Type B pancreatic cell (in vitro differentiated cells): ENCODE results near the gene STIM1. TPM values are rescaled to one million over a fixed set of nuclear protein-coding genes. Genes with fewer than 3 reads are reported as not detected.

Experiments used
- DNase-seq: peaks from one replicate; pipeline ENCODE4 v3.0.0; 2021; ENCODE audit warnings: mixed read lengths; ENCODE audit not compliant: unreplicated experiment; ENCODE audit errors: extremely low spot score
- H3K27ac Mint-ChIP-seq: 2 replicates; pipeline ENCODE4 v1.8.0; 2021; ENCODE audit warnings: mild to moderate bottlenecking, mixed read lengths
- H3K27me3 Mint-ChIP-seq: 2 replicates; pipeline ENCODE4 v1.8.0; 2021; ENCODE audit warnings: mixed read lengths
- H3K36me3 Mint-ChIP-seq: 2 replicates; pipeline ENCODE4 v1.8.0; 2021; ENCODE audit warnings: mixed read lengths
- H3K4me1 Mint-ChIP-seq: one replicate; pipeline ENCODE4 v1.8.0; 2021; ENCODE audit warnings: mixed read lengths; ENCODE audit not compliant: unreplicated experiment
- H3K4me3 Mint-ChIP-seq: 2 replicates; pipeline ENCODE4 v1.8.0; 2021; ENCODE audit warnings: mild to moderate bottlenecking, mixed read lengths
- H3K9me3 Mint-ChIP-seq: 2 replicates; pipeline ENCODE4 v1.8.0; 2021; ENCODE audit warnings: mixed read lengths
- CTCF ChIP-seq: fragments of 200-600 bp; sonication (generic); conservative IDR thresholded peaks from 2 replicates; pipeline ENCODE4 v1.5.0; 2021; ENCODE audit warnings: antibody characterized with exemption, mild to moderate bottlenecking
- total RNA-seq: library from RNA; stranded (reverse); gene quantifications from 2 replicates; pipeline ENCODE4 v1.2.1, GENCODE V29; 2021; ENCODE audit warnings: low replicate concordance

The STIM1 gene
- total RNA-seq, 1 donor from 2014 or later: 38.9 TPM

GRCh38 chr11:3944198-3944597, 88.7 kb downstream of the STIM1 start:
- no peak for DNase-seq
- TF ChIP-seq CTCF: no peak
- H3K4me3 Mint-ChIP-seq: no peak overlapping the region
- peaks cover 7% of the 10 kb centered on the region for H3K4me1 Mint-ChIP-seq
- H3K27ac Mint-ChIP-seq: peak overlapping the region; percentile 50
- H3K36me3 Mint-ChIP-seq: no peaks in the 10 kb centered on the region
- H3K9me3 Mint-ChIP-seq: no peaks in the 10 kb centered on the region
- no peaks in the 10 kb centered on the region for H3K27me3 Mint-ChIP-seq

GRCh38 chr11:3946455-3947017, 91.1 kb downstream of the STIM1 start:
- Mint-ChIP-seq H3K4me1 (peaks cover 14% of the 10 kb centered on the region), H3K27ac (no peak overlapping the region), H3K4me3 (no peak overlapping the region)

GRCh38 chr11:3947061-3947460, 91.6 kb downstream of the STIM1 start:
- Mint-ChIP-seq H3K9me3 (no peaks in the 10 kb centered on the region), H3K36me3 (no peaks in the 10 kb centered on the region), H3K27ac (no peak overlapping the region), H3K4me3 (no peak overlapping the region), H3K4me1 (peaks cover 14% of the 10 kb centered on the region), H3K27me3 (no peaks in the 10 kb centered on the region)
- DNase-seq: no peak
- TF ChIP-seq CTCF: no peak

More at GRCh38 chr11:3946455-3947017, 91.1 kb downstream of the STIM1 start:
- no peaks in the 10 kb centered on the region for H3K9me3 Mint-ChIP-seq
- DNase-seq: no peak
- H3K36me3 Mint-ChIP-seq: no peaks in the 10 kb centered on the region
- TF ChIP-seq CTCF: no peak
- no peaks in the 10 kb centered on the region for H3K27me3 Mint-ChIP-seq

GRCh38 chr11:3949125-3949524, 93.7 kb downstream of the STIM1 start:
- Mint-ChIP-seq H3K4me1 (peaks cover 10% of the 10 kb centered on the region), H3K9me3 (no peaks in the 10 kb centered on the region), H3K27me3 (no peaks in the 10 kb centered on the region), H3K27ac (no peak overlapping the region), H3K36me3 (no peaks in the 10 kb centered on the region), H3K4me3 (no peak overlapping the region)
- TF ChIP-seq CTCF: no peak
- no peak for DNase-seq

- DNase-seq: no peak
- Mint-ChIP-seq H3K27ac (peak overlapping the region; percentile 39), H3K27me3 (no peaks in the 10 kb centered on the region), H3K4me3 (no peak overlapping the region), H3K9me3 (no peaks in the 10 kb centered on the region), H3K36me3 (no peaks in the 10 kb centered on the region), H3K4me1 (peaks cover 7% of the 10 kb centered on the region)
- TF ChIP-seq CTCF: no peak
Observed at GRCh38 chr11:3950996-3951660, 95.7 kb downstream of the STIM1 start.
